ENCODE results near the gene XPR1.

GRCh38 chr1:180722586-180722985 lies 90.8 kb downstream of the XPR1 start:
- TF ChIP-seq CTCF (conservative IDR thresholded peaks at IDR 0.05): no peak
- no peak for TF ChIP-seq EZH2 (IDR thresholded peaks at IDR 0.05; ENCODE audit: low read depth)

Data from PC-9 (cell line).